ENCODE measurements around the gene FGD6.

Gene FGD6

DNA sequence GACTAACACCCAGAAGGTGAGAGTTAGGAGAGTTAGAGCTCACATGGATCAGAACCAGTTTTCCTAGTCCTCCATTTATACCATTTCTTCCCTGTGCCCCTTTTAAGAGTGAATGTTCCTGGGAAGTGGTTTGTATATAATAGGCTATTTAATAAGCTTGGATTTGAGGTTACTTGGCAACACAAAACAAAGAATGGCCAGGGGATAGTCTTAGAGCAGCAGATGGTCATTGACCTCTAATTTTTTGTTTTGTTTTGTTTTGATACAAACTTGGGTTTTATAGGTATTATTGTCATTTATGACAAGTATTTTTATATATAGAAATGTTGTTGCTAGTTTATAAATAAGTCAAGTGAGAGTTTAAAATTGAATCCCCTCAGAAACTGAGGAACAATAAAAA lies 36.1 kb upstream of the FGD6 start:
- Histone ChIP-seq H3K9ac (ENCODE audit: low read length) (no peak overlapping the region), H3K4me2 (ENCODE audit: low read length) (no peak overlapping the region), H3K36me3 (ENCODE audit: insufficient read depth, low read length) (peaks cover 55% of the 10 kb centered on the region), H3K27ac (ENCODE audit: low read depth, low read length, poor library complexity, severe bottlenecking) (no peak overlapping the region), H2AFZ (ENCODE audit: low read length) (no peak overlapping the region), H3K4me3 (ENCODE audit: low read depth, low read length, poor library complexity, severe bottlenecking) (no peak overlapping the region), H3K4me1 (ENCODE audit: insufficient read depth, low read length, severe bottlenecking) (no peaks in the 10 kb centered on the region), H3K79me2 (ENCODE audit: insufficient read depth, low read length) (peaks cover 27% of the 10 kb centered on the region), H3K27me3 (ENCODE audit: insufficient read depth, low read length) (no peaks in the 10 kb centered on the region), H3K9me3 (ENCODE audit: low read length) (no peaks in the 10 kb centered on the region), H4K20me1 (ENCODE audit: insufficient read depth, low read length) (no peaks in the 10 kb centered on the region), H3F3A (ENCODE audit: insufficient read depth, low read length) (no peaks in the 10 kb centered on the region), H3K9me2 (ENCODE audit: low read depth, low read length) (no peaks in the 10 kb centered on the region)
- no peak for TF ChIP-seq EZH2 (IDR thresholded peaks at IDR 0.05; ENCODE audit: borderline replicate concordance, low read length)
- TF ChIP-seq, protein P1, sequence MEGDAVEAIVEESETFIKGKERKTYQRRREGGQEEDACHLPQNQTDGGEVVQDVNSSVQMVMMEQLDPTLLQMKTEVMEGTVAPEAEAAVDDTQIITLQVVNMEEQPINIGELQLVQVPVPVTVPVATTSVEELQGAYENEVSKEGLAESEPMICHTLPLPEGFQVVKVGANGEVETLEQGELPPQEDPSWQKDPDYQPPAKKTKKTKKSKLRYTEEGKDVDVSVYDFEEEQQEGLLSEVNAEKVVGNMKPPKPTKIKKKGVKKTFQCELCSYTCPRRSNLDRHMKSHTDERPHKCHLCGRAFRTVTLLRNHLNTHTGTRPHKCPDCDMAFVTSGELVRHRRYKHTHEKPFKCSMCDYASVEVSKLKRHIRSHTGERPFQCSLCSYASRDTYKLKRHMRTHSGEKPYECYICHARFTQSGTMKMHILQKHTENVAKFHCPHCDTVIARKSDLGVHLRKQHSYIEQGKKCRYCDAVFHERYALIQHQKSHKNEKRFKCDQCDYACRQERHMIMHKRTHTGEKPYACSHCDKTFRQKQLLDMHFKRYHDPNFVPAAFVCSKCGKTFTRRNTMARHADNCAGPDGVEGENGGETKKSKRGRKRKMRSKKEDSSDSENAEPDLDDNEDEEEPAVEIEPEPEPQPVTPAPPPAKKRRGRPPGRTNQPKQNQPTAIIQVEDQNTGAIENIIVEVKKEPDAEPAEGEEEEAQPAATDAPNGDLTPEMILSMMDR (IDR thresholded peaks at IDR 0.05; ENCODE audit: low read length) = no peak

DNA sequence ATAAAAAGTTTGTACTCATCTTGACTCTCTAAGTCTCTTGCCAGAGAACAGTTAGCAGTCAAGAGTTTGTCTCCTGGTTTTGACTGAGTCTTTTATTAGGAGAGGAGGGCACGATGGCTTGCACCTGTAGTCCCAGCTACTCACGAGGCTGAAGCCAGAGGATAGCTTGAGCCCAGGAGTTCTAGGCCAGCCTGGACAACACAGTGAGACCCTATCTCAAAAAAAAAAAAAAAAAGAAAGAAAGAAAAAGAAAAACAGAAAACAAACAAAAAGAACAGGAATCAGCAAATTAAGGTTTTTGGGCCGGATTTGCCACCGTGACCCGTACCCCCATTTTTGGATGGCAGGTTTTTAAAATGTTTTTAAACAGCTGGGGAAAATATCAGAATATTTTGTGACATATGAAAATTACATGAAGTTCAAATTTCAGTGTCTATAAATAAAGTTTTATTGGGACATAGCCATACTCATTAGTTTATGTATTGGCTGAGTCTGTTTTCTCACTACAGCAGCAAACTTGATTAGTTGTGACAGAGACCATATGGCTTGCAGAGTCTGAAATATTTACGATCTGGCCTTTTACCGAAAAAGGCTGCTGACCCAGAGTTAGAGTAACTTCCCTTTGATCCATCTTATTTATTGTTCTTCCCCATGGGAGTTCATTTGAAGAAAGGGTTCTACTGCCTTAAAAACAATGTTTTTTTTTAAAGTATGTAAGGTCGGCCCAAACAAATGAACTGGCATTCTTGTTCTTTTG lies 31.5 kb upstream of the FGD6 start:
- Histone ChIP-seq H3F3A (ENCODE audit: insufficient read depth, low read length) (no peaks in the 10 kb centered on the region), H3K27me3 (ENCODE audit: insufficient read depth, low read length) (no peaks in the 10 kb centered on the region), H3K4me1 (ENCODE audit: insufficient read depth, low read length, severe bottlenecking) (no peaks in the 10 kb centered on the region), H3K4me3 (ENCODE audit: low read depth, low read length, poor library complexity, severe bottlenecking) (no peak overlapping the region), H3K9me2 (ENCODE audit: low read depth, low read length) (no peaks in the 10 kb centered on the region), H3K4me2 (ENCODE audit: low read length) (no peak overlapping the region), H3K9ac (ENCODE audit: low read length) (no peak overlapping the region), H4K20me1 (ENCODE audit: insufficient read depth, low read length) (0 out of 2 replicates have a peak, but pooled peaks cover 3% of the 10 kb centered on the region), H3K36me3 (ENCODE audit: insufficient read depth, low read length) (peaks cover 27% of the 10 kb centered on the region), H2AFZ (ENCODE audit: low read length) (no peak overlapping the region), H3K79me2 (ENCODE audit: insufficient read depth, low read length) (peaks cover 70% of the 10 kb centered on the region), H3K27ac (ENCODE audit: low read depth, low read length, poor library complexity, severe bottlenecking) (no peak overlapping the region), H3K9me3 (ENCODE audit: low read length) (no peaks in the 10 kb centered on the region)
- no peak for TF ChIP-seq EZH2 (IDR thresholded peaks at IDR 0.05; ENCODE audit: borderline replicate concordance, low read length)
- TF ChIP-seq, protein P1 (IDR thresholded peaks at IDR 0.05; ENCODE audit: low read length) = no peak

DNA sequence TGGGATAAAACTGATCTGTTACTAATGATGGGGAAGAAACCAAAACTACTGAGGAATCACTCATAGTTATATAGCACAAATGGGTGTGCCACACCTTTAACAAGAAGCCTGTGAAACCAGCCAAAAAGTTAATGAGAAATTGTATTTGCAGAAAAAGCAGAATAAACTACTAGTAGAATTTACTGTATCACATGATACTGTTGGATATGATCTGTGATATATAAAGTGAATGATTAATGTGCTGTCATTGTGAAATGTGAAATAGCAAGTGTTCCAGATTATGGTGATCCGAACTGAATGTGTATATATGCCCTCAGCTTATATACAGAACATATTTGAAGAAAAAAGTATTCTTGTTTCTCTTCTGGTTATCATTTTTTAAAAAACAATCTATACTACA lies 30.8 kb upstream of the FGD6 start:
- TF ChIP-seq, protein P1 (IDR thresholded peaks at IDR 0.05; ENCODE audit: low read length) = no peak
- no peak for TF ChIP-seq EZH2 (IDR thresholded peaks at IDR 0.05; ENCODE audit: borderline replicate concordance, low read length)
- 0 out of 2 replicates have a peak, but pooled peaks cover 3% of the 10 kb centered on the region for H4K20me1 ChIP-seq (ENCODE audit: insufficient read depth, low read length)
- peaks cover 28% of the 10 kb centered on the region for H3K36me3 ChIP-seq (ENCODE audit: insufficient read depth, low read length)

More for the DNA sequence above, 30.8 kb upstream of the FGD6 start:
- no peaks in the 10 kb centered on the region for H3K4me1 ChIP-seq (ENCODE audit: insufficient read depth, low read length, severe bottlenecking)
- H3F3A ChIP-seq (ENCODE audit: insufficient read depth, low read length) = no peaks in the 10 kb centered on the region
- H3K9me3 ChIP-seq (ENCODE audit: low read length) = no peaks in the 10 kb centered on the region
- H3K9ac ChIP-seq (ENCODE audit: low read length) = no peak overlapping the region
- H3K9me2 ChIP-seq (ENCODE audit: low read depth, low read length) = no peaks in the 10 kb centered on the region
- H3K79me2 ChIP-seq (ENCODE audit: insufficient read depth, low read length) = peaks cover 76% of the 10 kb centered on the region
- H3K27me3 ChIP-seq (ENCODE audit: insufficient read depth, low read length) = no peaks in the 10 kb centered on the region
- H2AFZ ChIP-seq (ENCODE audit: low read length) = no peak overlapping the region
- H3K27ac ChIP-seq (ENCODE audit: low read depth, low read length, poor library complexity, severe bottlenecking) = no peak overlapping the region
- no peak overlapping the region for H3K4me3 ChIP-seq (ENCODE audit: low read depth, low read length, poor library complexity, severe bottlenecking)
- no peak overlapping the region for H3K4me2 ChIP-seq (ENCODE audit: low read length)
